DMS79 (cell line): Measurements from ENCODE around the gene IGF2BP2.
"Not testable (repeated sequence)": the region's sequence is repeated elsewhere in the genome, so short reads cannot be mapped to it uniquely, and the experiment has no call there.

Source experiments
- DNase-seq: peaks from one replicate; lab custom pipeline; 2025; lab: John Stamatoyannopoulos, UW

IGF2BP2 gene

GRCh38 chr3:185825006-185825638 lies at the start of gene IGF2BP2:
Gene IGF2BP2 (minus strand): TSS chr3:185825042. CDS start chr3:185824960, 82 bp downstream.
- peak; percentile 2 for DNase-seq

- DNase-seq = no peak
Measured at GRCh38 chr3:185874119-185874518, 49.3 kb upstream of the IGF2BP2 start.

GRCh38 chr3:185867650-185868049 lies 42.8 kb upstream of the IGF2BP2 start:
- DNase-seq = no peak

GRCh38 chr3:185866995-185867394 lies 42.2 kb upstream of the IGF2BP2 start:
- DNase-seq = no peak

- DNase-seq = no peak
Measured at GRCh38 chr3:185866555-185866954, 41.7 kb upstream of the IGF2BP2 start.

- no peak for DNase-seq
Measured at GRCh38 chr3:185865247-185865646, 40.4 kb upstream of the IGF2BP2 start.

GRCh38 chr3:185864767-185865166 lies 39.9 kb upstream of the IGF2BP2 start:
- DNase-seq = no peak

GRCh38 chr3:185862920-185863319 lies 38.1 kb upstream of the IGF2BP2 start:
- no peak for DNase-seq

GRCh38 chr3:185859294-185859972 lies 34.6 kb upstream of the IGF2BP2 start:
- DNase-seq = no peak

GRCh38 chr3:185858502-185859225 lies 33.8 kb upstream of the IGF2BP2 start:
- DNase-seq = no peak

GRCh38 chr3:185857208-185857607 lies 32.4 kb upstream of the IGF2BP2 start:
- DNase-seq = no peak

- no peak for DNase-seq
Measured at GRCh38 chr3:185856652-185857051, 31.8 kb upstream of the IGF2BP2 start.

GRCh38 chr3:185853771-185854170 lies 28.9 kb upstream of the IGF2BP2 start:
- not testable (repeated sequence) for DNase-seq

- no peak for DNase-seq
Measured at GRCh38 chr3:185852635-185853034, 27.8 kb upstream of the IGF2BP2 start.

GRCh38 chr3:185851959-185852358 lies 27.1 kb upstream of the IGF2BP2 start:
- DNase-seq = no peak

GRCh38 chr3:185851046-185851445 lies 26.2 kb upstream of the IGF2BP2 start:
- DNase-seq = no peak

GRCh38 chr3:185847506-185847905 lies 22.7 kb upstream of the IGF2BP2 start:
- DNase-seq = no peak

GRCh38 chr3:185846037-185846436 lies 21.2 kb upstream of the IGF2BP2 start:
- no peak for DNase-seq

- no peak for DNase-seq
Measured at GRCh38 chr3:185844051-185844450, 19.2 kb upstream of the IGF2BP2 start.

GRCh38 chr3:185843635-185844034 lies 18.8 kb upstream of the IGF2BP2 start:
- no peak for DNase-seq

- DNase-seq = no peak
Measured at GRCh38 chr3:185843126-185843525, 18.3 kb upstream of the IGF2BP2 start.

GRCh38 chr3:185842241-185842640 lies 17.4 kb upstream of the IGF2BP2 start:
- DNase-seq = no peak

GRCh38 chr3:185838417-185838989 lies 13.7 kb upstream of the IGF2BP2 start:
- DNase-seq = not testable (repeated sequence)
